DOHH2 (cell line): ENCODE data around the gene RNF141.

ENCODE experiments used
- EZH2phosphoT487 ChIP-seq: fragments of 200-600 bp; sonication (generic); IDR thresholded peaks from 2 replicates; pipeline ENCODE4 v1.6.1; 2017; ENCODE audit warnings: borderline replicate concordance, mild to moderate bottlenecking, antibody characterized with exemption, low read length, moderate library complexity, mixed read lengths
- TF ChIP-seq, protein P1 (sequence below): fragments of 200-600 bp; sonication (generic); IDR thresholded peaks from one replicate; pipeline ENCODE4 v1.5.1; 2014; ENCODE audit warnings: antibody characterized with exemption, mild to moderate bottlenecking, low read depth, low read length; ENCODE audit not compliant: poor library complexity, severe bottlenecking

- TF ChIP-seq, protein P1, sequence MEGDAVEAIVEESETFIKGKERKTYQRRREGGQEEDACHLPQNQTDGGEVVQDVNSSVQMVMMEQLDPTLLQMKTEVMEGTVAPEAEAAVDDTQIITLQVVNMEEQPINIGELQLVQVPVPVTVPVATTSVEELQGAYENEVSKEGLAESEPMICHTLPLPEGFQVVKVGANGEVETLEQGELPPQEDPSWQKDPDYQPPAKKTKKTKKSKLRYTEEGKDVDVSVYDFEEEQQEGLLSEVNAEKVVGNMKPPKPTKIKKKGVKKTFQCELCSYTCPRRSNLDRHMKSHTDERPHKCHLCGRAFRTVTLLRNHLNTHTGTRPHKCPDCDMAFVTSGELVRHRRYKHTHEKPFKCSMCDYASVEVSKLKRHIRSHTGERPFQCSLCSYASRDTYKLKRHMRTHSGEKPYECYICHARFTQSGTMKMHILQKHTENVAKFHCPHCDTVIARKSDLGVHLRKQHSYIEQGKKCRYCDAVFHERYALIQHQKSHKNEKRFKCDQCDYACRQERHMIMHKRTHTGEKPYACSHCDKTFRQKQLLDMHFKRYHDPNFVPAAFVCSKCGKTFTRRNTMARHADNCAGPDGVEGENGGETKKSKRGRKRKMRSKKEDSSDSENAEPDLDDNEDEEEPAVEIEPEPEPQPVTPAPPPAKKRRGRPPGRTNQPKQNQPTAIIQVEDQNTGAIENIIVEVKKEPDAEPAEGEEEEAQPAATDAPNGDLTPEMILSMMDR: no peak
- no peak for TF ChIP-seq EZH2phosphoT487
Observed at GRCh38 chr11:10477690-10478046, 63.3 kb downstream of the RNF141 start.
